Neuronal stem cell (in vitro differentiated cells): Measurements from ENCODE around the gene DACT2.
A peak's percentile ranks its signal among the peaks of the same experiment; 100 is the strongest.

Experiments
- DNase-seq: peaks from one replicate; pipeline ENCODE4 v3.0.0-alpha.2; 2013; ENCODE audit warnings: low spot score
- H2AFZ ChIP-seq: one replicate; pipeline ENCODE4 v1.6.1; 2013; ENCODE audit warnings: mild to moderate bottlenecking, low read length, inconsistent platforms
- H2AK5ac ChIP-seq: 2 replicates; pipeline ENCODE4 v1.6.1; 2013; ENCODE audit warnings: low read depth, mild to moderate bottlenecking, inconsistent platforms, low read length, moderate library complexity, mixed read lengths
- H2BK120ac ChIP-seq: 2 replicates; pipeline ENCODE4 v1.6.1; 2013; ENCODE audit warnings: low read depth, mild to moderate bottlenecking, inconsistent platforms, low read length, moderate library complexity, mixed read lengths
- H2BK12ac ChIP-seq: one replicate; pipeline ENCODE4 v1.6.1; 2013; ENCODE audit warnings: low read length, inconsistent platforms
- H2BK15ac ChIP-seq: 2 replicates; pipeline ENCODE4 v1.6.1; 2013; ENCODE audit warnings: mild to moderate bottlenecking, low read length, inconsistent platforms, mixed read lengths
- H2BK5ac ChIP-seq: one replicate; pipeline ENCODE4 v1.6.1; 2013; ENCODE audit warnings: inconsistent platforms, mild to moderate bottlenecking, low read length, moderate library complexity
- H3K14ac ChIP-seq: one replicate; pipeline ENCODE4 v1.6.1; 2013; ENCODE audit warnings: low read length, inconsistent platforms
- H3K18ac ChIP-seq: 2 replicates; pipeline ENCODE4 v1.6.1; 2013; ENCODE audit warnings: low read length, inconsistent platforms
- H3K23ac ChIP-seq: 2 replicates; pipeline ENCODE4 v1.6.1; 2013; ENCODE audit warnings: low read depth, mild to moderate bottlenecking, mixed read lengths, low read length, inconsistent platforms; ENCODE audit not compliant: poor library complexity
- H3K27ac ChIP-seq: replicated peaks from 3 replicates; pipeline ENCODE4 v1.5.1; 2013; ENCODE audit warnings: low read length, inconsistent platforms
- H3K27me3 ChIP-seq, 3 experiments: 2 replicates each; pipeline ENCODE4 v1.6.1; 2013; ENCODE audit warnings: low read length in 3 of 3, mild to moderate bottlenecking in 2 of 3, inconsistent platforms in 1 of 3, low read depth in 1 of 3, mixed read lengths in 1 of 3, moderate library complexity in 1 of 3; ENCODE audit not compliant: control insufficient read depth in 3 of 3, insufficient read depth in 3 of 3
- H3K36me3 ChIP-seq, 2 donors: replicated peaks in 1 of 2; 2 replicates each; pipeline ENCODE4 v1.6.1; 2013; ENCODE audit warnings: low read length in 2 of 2; ENCODE audit not compliant: control insufficient read depth in 2 of 2, insufficient read depth in 2 of 2
- H3K4ac ChIP-seq: 2 replicates; pipeline ENCODE4 v1.6.1; 2013; ENCODE audit warnings: inconsistent platforms, mild to moderate bottlenecking, low read length, moderate library complexity
- H3K4me1 ChIP-seq, 2 donors: 1 replicate in 1 of 2; 2 replicates in 1 of 2; pipeline ENCODE4 v1.6.1; 2013; ENCODE audit warnings: low read length in 2 of 2, low read depth in 1 of 2; ENCODE audit not compliant: control insufficient read depth in 2 of 2, insufficient read depth in 1 of 2
- H3K4me2 ChIP-seq: one replicate; pipeline ENCODE4 v1.6.1; 2013; ENCODE audit warnings: mild to moderate bottlenecking, low read length, inconsistent platforms; ENCODE audit not compliant: insufficient read depth, poor library complexity, severe bottlenecking
- H3K4me3 ChIP-seq, 2 donors: 2 replicates each; pipeline ENCODE4 v1.5.1; 2013; ENCODE audit warnings: low read length in 2 of 2, mild to moderate bottlenecking in 2 of 2, inconsistent platforms in 1 of 2, moderate library complexity in 1 of 2
- H3K79me1 ChIP-seq: one replicate; pipeline ENCODE4 v1.6.1; 2013; ENCODE audit warnings: low read depth, mild to moderate bottlenecking, inconsistent platforms, low read length, moderate library complexity
- H3K9ac ChIP-seq: one replicate; pipeline ENCODE4 v1.6.1; 2013; ENCODE audit warnings: mild to moderate bottlenecking, low read depth, low read length, inconsistent platforms; ENCODE audit not compliant: poor library complexity
- H3K9me3 ChIP-seq, 2 donors: replicated peaks in 1 of 2; 2 replicates each; pipeline versions ENCODE3 to v1.6.1; 2013; ENCODE audit warnings: low read length in 2 of 2, mild to moderate bottlenecking in 2 of 2, inconsistent platforms in 1 of 2, low read depth in 1 of 2, mixed read lengths in 1 of 2, moderate library complexity in 1 of 2; ENCODE audit not compliant: control insufficient read depth in 2 of 2, insufficient read depth in 1 of 2
- H4K8ac ChIP-seq: one replicate; pipeline ENCODE4 v1.6.1; 2013; ENCODE audit warnings: low read depth, mild to moderate bottlenecking, inconsistent platforms, low read length, moderate library complexity
- H4K91ac ChIP-seq: one replicate; pipeline ENCODE4 v1.6.1; 2013; ENCODE audit warnings: low read length, low read depth, mild to moderate bottlenecking, inconsistent platforms; ENCODE audit not compliant: poor library complexity
- WGBS, 2 donors: extraction: QIAGEN DNeasy Blood & Tissue Kit; methylation state at CpG; one replicate each; pipeline ENCODE4 v1.1.7; 2013; ENCODE audit warnings: missing lambda C conversion rate in 2 of 2, mixed read lengths in 1 of 2; ENCODE audit not compliant: insufficient read length in 2 of 2, insufficient replicate concordance in 1 of 2; ENCODE audit errors: extremely low coverage in 2 of 2; 5-methylcytosine and 5-hydroxymethylcytosine counted together

The DACT2 gene

DNA sequence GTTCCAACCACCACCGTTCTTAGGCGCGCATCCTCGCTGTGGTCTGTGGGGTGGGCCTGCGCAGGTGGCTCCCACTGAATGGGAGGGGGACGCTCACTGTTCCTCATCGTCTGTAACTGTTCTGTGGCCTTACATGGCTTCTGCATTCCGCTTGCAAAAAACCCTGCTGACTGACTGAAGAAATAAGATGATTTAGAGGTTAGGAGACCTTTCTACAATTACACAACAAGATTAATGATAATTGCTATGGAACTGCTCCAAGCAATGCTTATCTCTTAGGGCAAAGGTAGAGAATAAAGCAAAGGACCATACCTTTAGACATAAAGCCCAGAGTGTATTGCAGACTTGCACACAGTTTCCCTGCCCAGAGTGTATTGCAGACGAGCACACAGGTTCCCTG, 14.4 kb upstream of the DACT2 start:
- Histone ChIP-seq H3K79me1 (no peaks in the 10 kb centered on the region), H4K91ac (no peak overlapping the region), H2BK15ac (no peak overlapping the region), H3K4me2 (no peak overlapping the region), H3K23ac (no peak overlapping the region), H2AK5ac (no peak overlapping the region), H2BK5ac (no peak overlapping the region), H3K9ac (no peak overlapping the region), H4K8ac (no peak overlapping the region), H3K9me3 (no peaks in the 10 kb centered on the region), H3K4me3 (no peak overlapping the region), H3K4me1 (peaks cover 4% of the 10 kb centered on the region in 2 donors), H2BK120ac (no peak overlapping the region), H3K4ac (no peak overlapping the region), H3K27me3 (no peaks in the 10 kb centered on the region), H3K36me3 (no peaks in the 10 kb centered on the region), H3K14ac (no peak overlapping the region), H2BK12ac (no peak overlapping the region), H2AFZ (peak overlapping the region; percentile 16), H3K18ac (no peak overlapping the region), H3K27ac (no peak overlapping the region)
- no peak for DNase-seq
- WGBS, 2 donors = no CpG with 5 or more reads among the region's 9 CpGs

DNA sequence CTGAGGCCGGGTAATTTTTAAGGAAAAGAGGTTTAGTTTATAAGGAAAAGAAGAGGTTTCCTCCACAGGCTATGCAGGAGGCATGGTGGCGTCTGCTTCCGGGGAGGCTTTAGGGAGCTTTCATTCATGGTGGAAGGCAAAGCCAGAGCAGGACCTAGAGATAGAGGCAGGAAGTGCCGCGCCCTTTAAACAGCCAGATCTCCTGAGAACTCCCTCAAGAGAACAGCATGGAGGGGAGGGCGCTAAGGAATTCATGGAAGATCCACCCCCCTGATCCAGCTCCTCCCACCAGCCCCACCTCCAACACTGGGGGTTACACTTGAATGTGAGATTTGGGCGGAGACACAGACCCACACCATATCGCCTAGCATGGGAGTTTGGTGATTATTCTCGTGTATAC, 13.9 kb upstream of the DACT2 start:
- H3K36me3 ChIP-seq = no peaks in the 10 kb centered on the region
- no peak for DNase-seq
- no peak overlapping the region for H2AFZ ChIP-seq
- H3K4me1 ChIP-seq = peaks cover 4% of the 10 kb centered on the region in 2 donors
- no peak overlapping the region for H3K14ac ChIP-seq
- H3K4ac ChIP-seq = no peak overlapping the region
- H4K91ac ChIP-seq = no peak overlapping the region
- H2BK5ac ChIP-seq = no peak overlapping the region
- no peak overlapping the region for H3K27ac ChIP-seq
- H3K4me3 ChIP-seq = no peak overlapping the region
- no CpG with 5 or more reads among the region's 9 CpGs for WGBS, 2 donors
- H3K18ac ChIP-seq = no peak overlapping the region
- no peak overlapping the region for H3K9ac ChIP-seq
- no peak overlapping the region for H3K4me2 ChIP-seq
- no peak overlapping the region for H2BK12ac ChIP-seq
- H4K8ac ChIP-seq = no peak overlapping the region
- no peak overlapping the region for H2BK15ac ChIP-seq
- no peaks in the 10 kb centered on the region for H3K27me3 ChIP-seq
- no peaks in the 10 kb centered on the region for H3K79me1 ChIP-seq
- H2AK5ac ChIP-seq = no peak overlapping the region
- no peak overlapping the region for H3K23ac ChIP-seq
- no peaks in the 10 kb centered on the region for H3K9me3 ChIP-seq
- no peak overlapping the region for H2BK120ac ChIP-seq

- no peak overlapping the region for H2AFZ ChIP-seq
- no peak overlapping the region for H4K8ac ChIP-seq
- no peak overlapping the region for H3K4me2 ChIP-seq
- H3K9me3 ChIP-seq = no peaks in the 10 kb centered on the region
- no peaks in the 10 kb centered on the region for H3K79me1 ChIP-seq
- no peak overlapping the region for H3K23ac ChIP-seq
- no peak overlapping the region for H3K27ac ChIP-seq
- H2BK15ac ChIP-seq = no peak overlapping the region
- no peak overlapping the region for H4K91ac ChIP-seq
- no peak overlapping the region for H3K18ac ChIP-seq
- no peaks in the 10 kb centered on the region for H3K27me3 ChIP-seq
- H2BK5ac ChIP-seq = no peak overlapping the region
- WGBS, 2 donors = 100% methylated on average over 1 of the region's 5 CpGs
- H3K4me1 ChIP-seq = peaks cover 4% of the 10 kb centered on the region in 2 donors
- no peak overlapping the region for H3K4me3 ChIP-seq
- no peak for DNase-seq
- H3K14ac ChIP-seq = no peak overlapping the region
- no peak overlapping the region for H3K9ac ChIP-seq
- no peak overlapping the region for H3K4ac ChIP-seq
- no peak overlapping the region for H2AK5ac ChIP-seq
- no peak overlapping the region for H2BK120ac ChIP-seq
- H3K36me3 ChIP-seq = no peaks in the 10 kb centered on the region
- no peak overlapping the region for H2BK12ac ChIP-seq
Measured at GRCh38 chr6:168333039-168333438, 13.5 kb upstream of the DACT2 start.

- Histone ChIP-seq H2AK5ac (no peak overlapping the region), H3K4me3 (no peak overlapping the region), H2BK120ac (no peak overlapping the region), H4K8ac (no peak overlapping the region), H2BK5ac (no peak overlapping the region), H3K14ac (no peak overlapping the region), H3K9ac (no peak overlapping the region), H3K79me1 (no peaks in the 10 kb centered on the region), H3K23ac (no peak overlapping the region), H3K4ac (no peak overlapping the region), H2BK15ac (no peak overlapping the region), H3K18ac (no peak overlapping the region), H3K27me3 (no peaks in the 10 kb centered on the region), H4K91ac (no peak overlapping the region), H3K27ac (no peak overlapping the region), H3K4me1 (peaks cover 4% of the 10 kb centered on the region in 2 donors), H2BK12ac (no peak overlapping the region), H2AFZ (no peak overlapping the region), H3K36me3 (no peaks in the 10 kb centered on the region), H3K9me3 (no peaks in the 10 kb centered on the region), H3K4me2 (no peak overlapping the region)
- WGBS, 2 donors = no CpG with 5 or more reads among the region's 13 CpGs
- no peak for DNase-seq
Measured at GRCh38 chr6:168332020-168332419, 12.4 kb upstream of the DACT2 start.
